RCC 7860 (cell line): ENCODE measurements around the gene SIGLEC7.
"Not testable (repeated sequence)": the region's sequence is repeated elsewhere in the genome, so short reads cannot be mapped to it uniquely, and the experiment has no call there.

ENCODE experiments used
- DNase-seq: peaks from one replicate; pipeline ENCODE4 v3.0.0-alpha.2; 2015; ENCODE audit warnings: low spot score
- FAIRE-seq: peaks from 2 replicates; lab custom pipeline; 2012; peaks lifted over from hg19 to GRCh38; lab: Jason Lieb, UNC

SIGLEC7 gene

DNA sequence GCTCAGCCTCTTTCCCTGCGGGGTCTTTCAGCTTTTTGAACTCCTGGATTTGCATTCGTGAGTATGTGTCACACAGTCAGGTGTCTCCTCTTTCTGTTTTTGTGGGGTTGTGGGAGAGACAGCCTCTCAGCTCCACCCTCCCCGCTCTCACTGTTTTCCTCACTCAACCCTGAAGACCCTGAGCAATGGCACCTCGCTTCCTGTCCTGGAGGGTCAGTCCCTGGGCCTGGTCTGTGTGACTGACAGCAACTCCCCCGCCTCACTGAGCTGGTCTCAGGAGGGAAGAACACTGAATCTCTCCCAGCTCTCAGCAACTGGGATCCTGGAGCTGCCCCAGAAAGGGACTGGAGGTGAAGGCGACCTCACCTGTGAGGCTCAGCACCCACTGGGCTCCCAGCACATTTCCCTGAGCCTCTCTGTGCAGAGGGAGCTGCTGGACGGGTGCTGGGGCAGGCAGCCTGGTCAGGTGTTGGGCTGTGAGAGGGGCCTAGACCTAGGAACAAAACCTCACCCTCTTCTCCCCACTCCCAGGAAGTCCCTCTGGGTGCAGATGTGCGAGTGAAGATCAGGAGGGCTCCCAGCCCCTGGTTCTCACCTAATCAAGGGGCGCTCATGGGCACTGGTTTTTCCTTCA lies 4.2 kb upstream of the SIGLEC7 start:
- FAIRE-seq = no peak

DNA sequence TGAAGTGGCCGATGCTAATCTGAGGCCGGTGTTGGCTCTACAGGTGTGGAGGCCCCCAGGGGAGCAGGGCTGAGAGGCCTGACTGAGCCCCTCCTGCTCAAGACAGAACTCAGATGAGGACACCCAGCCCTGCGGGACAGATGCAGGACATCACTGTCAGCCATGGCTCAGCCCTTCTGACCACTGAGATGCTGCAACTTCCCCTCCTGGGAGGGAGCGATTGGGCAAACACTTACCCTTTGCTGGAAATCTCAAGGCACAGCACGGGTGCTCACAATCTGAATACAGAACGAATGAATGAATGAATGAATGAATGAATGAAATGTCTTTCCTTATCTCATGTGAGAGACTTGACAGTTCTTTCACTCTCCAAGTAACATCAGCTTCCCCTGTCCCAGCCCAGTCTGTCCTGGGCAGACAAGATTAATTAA lies 3.5 kb upstream of the SIGLEC7 start:
- no peak for DNase-seq

More for the DNA sequence above, 4.2 kb upstream of the SIGLEC7 start:
- DNase-seq = no peak

DNA sequence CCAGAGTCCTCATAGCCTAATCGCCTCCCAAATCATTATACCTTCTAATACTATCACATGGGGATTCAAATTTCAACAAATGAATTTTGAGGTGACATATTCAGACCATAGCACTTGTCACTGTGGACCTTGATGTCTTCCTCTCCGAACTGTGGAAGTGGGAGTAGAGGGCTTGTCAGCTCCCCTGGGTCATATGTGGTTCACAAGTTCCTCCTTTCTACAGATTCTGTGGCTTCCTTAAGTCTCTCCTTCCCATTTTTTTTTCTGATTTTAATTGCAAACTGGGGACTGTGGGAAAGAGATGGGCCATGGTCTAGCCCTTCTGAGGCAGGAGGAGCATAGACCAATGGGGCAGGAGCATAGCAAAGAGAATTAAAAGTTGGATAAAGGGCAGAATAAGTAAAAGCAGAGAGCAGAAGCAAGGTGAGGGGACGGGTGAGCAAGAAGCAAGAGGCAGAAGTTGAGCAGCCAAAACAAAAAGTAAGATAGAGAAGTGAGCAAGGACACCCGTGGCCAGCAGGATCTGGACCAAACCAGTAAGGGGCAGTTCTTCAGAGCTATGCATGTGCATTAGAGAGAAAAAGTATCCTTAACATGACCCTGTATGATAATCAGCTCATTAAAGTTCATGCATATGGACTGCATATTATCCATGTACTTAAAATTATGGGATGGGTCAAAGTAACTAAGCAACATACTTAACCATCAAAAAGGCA lies 2.6 kb upstream of the SIGLEC7 start:
- no peak for FAIRE-seq
- no peak for DNase-seq

More for the DNA sequence above, 3.5 kb upstream of the SIGLEC7 start:
- no peak for FAIRE-seq

DNA sequence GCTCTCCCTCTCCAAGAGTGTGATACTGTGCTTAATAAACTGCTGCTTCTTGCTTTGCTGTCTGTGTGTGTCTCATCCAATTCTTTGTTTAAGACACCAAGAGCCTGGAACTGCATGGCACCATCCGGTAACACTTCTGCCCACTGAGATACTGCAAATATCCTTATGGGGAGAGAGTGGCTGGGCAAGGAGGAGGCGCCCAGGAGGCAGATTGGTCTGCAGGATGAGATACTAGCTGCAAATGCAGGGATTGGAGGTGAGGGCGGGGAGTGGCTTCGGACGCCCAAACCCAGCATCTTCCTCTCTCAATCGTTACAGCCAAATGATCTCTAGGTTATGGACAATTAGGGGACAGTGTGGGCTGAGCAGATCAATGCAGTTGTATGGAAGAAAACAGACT lies 1.7 kb upstream of the SIGLEC7 start:
- DNase-seq (no peak), FAIRE-seq (no peak)

DNA sequence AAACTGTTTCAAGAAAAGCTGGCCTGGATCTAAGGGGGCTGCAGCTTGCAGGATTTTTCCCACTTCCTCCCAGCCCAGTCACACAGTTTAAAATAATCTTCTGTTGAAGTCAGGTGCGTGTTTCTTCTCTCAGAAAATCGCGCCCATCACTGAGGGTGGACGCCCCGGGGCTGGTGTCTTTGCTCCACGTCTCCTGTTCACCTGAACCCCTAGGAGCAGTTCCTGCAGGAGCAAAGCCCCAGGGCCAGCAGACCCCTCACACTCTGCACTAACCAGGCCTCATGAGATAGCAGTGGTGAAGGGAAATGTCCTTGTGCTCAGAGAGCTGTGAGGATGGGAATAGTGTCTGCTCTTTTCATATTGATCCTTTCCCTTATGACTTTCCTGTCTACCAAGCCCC lies 920 bp upstream of the SIGLEC7 start:
- FAIRE-seq (no peak), DNase-seq (no peak)

DNA sequence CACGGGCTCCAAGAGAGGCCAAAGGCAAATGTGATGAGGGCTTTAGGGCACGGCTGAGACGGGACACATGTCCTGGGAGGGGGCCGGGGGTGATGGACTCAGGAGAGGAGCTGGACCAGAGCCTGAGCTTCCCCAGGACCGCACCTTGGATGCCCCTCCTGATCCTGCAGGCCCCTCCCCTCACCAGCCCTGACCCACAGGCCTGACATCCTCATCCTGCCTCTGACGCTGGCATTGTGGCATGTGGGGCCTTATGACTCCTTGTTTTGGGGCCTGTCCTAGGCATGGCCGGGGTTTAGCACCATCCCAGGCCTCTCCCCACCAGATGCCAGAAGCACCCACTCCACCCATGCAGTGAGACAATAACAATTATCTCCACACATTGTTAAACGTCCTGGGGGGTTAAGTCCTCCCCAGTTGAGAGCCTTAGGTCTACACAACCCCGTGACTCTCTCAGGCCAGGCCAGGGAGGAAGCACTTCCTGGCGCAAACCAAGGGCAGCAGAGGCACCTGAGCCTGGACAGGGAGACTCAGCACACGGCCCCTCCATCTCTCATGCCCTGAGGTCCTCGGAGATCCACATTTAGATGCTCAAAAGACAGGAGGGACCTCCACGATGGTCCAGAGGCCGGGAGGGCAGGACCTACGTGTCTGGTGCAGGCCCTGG lies 841 bp downstream of the SIGLEC7 start:
- not testable (repeated sequence) for DNase-seq, FAIRE-seq

DNA sequence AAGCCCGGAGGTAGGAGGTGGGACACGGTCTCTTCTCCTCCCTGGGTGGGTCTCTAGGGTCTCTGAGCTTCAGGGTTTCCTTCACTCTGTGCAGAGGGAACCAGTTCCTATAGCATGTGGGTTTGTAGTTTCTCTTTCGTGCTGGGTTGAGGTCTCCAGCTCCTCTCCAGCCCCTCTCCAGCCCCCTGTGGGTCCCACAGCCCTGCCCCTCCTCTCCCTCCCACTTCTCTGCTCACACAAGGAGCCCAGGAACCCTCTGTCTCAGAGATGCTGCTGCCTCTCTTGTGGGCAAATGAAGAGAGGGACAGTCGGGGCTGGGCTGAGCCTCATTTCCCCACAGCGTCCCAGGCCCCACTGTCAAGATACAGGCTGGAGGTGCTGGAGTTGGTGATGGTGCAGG lies 1.4 kb downstream of the SIGLEC7 start:
- no peak for FAIRE-seq
- DNase-seq = no peak

DNA sequence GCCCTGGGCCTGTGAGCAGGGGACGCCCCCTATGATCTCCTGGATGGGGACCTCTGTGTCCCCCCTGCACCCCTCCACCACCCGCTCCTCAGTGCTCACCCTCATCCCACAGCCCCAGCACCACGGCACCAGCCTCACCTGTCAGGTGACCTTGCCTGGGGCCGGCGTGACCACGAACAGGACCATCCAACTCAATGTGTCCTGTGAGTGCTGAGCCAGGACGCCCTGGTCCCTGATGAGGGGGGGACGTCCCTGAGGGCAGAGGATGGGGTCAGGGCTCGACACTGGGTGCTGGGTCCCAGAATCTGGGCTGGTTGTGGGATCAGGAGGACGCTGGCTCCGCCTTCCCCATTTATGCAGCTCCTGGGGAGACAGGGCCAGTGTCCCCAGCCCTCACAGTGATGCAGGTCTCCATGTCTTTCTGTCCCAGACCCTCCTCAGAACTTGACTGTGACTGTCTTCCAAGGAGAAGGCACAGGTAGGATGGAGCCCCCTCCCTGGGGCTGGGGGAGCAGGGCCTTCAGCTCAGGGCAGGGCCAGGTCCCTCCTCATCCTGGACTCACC lies 2.5 kb downstream of the SIGLEC7 start:
- DNase-seq = no peak

DNA sequence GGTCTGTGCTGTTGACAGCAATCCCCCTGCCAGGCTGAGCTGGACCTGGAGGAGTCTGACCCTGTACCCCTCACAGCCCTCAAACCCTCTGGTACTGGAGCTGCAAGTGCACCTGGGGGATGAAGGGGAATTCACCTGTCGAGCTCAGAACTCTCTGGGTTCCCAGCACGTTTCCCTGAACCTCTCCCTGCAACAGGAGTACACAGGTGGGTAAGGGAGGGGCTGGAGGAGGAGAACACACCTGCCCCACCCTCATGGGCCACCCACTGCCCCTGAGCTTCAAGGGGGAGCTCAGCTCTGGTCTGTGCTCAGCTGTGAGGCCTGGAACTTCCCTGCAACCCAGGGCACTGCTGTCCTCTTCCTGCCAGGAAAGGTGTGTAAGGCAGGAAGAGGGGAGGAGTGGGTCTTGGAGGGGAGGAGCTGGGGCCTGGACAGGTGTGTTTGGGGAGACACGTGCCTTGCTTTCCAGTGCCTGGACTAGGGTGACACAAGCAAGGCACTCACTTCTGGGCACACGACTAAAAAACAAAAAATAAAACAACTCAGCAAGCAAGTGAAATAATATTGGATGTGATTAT lies 3.9 kb downstream of the SIGLEC7 start:
- DNase-seq = no peak
- FAIRE-seq = no peak

More for the DNA sequence above, 2.5 kb downstream of the SIGLEC7 start:
- no peak for FAIRE-seq

DNA sequence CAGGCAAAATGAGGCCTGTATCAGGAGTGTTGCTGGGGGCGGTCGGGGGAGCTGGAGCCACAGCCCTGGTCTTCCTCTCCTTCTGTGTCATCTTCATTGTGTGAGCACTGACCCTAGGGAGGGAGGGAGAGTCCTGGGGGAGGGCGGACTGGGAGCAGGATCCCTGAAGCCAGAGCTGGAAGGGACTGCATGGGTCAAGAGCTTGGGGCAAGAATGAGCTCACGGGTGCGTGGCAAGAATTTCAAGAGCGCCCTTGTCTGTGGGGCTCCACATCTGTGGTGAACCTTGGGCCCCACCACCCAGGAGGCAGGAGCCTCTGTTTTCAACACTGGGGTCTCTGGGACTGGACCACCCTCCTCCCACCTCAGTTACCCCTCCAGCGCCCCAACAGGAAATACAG lies 4.7 kb downstream of the SIGLEC7 start:
- FAIRE-seq (no peak), DNase-seq (no peak)

DNA sequence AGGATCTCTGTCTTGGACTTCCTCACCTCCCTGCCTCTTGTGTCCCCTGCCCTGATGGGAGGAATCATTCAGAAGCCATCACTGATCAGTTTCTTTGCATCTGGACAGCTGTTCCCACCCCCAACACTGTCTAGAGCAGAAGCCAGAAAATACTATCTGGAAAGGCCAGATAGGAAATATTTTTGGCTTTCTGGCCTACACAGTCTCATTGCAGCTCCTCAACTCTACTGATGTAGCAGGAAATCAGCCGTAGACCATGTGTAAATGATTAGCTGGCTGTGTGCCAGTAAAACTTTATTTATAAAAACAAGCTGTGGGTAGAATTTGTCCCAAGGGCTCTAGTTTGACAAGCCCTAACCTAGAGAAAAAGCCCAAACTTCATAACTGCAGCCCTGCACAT lies 5.6 kb downstream of the SIGLEC7 start:
- no peak for FAIRE-seq
- DNase-seq = no peak

DNA sequence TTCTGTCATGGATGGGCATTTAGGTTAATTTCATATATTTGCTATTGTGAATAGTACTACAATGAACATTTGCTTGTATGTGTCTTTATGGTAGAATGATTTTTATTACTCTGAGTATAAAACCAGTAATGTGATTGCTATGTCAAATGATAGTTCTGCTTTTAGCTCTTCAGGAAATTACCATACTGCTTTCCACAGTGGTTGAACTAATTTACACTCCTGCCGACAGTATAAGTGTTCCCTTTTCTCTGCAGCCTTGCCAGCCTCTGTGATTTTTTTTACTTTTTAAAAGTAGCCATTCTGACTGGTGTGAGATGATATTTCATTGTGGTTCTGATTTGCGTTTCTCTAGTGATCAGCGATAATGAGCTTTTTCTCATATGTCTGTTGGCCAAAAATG lies 6.5 kb downstream of the SIGLEC7 start:
- no peak for DNase-seq

DNA sequence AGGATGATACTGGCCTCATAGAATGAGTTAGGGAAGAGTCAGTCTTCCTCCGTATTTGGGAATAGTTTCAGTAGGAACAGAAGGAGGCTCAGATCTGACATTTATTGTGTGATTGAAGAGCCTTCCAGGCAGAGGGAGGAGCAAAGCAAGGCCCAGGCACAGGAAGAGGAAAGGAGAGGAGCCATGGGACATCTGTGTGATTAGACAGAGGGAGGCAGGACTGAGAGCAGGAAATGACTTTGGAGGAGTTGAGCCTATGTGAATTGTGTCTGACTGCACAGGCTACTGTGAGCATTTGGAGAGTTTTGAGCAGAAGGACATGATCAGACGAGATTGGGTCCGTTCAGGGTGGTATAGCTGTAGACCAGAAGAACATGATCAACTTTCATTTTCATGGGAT lies 8.5 kb downstream of the SIGLEC7 start:
- FAIRE-seq (no peak), DNase-seq (no peak)

More for the DNA sequence above, 6.5 kb downstream of the SIGLEC7 start:
- FAIRE-seq = no peak

DNA sequence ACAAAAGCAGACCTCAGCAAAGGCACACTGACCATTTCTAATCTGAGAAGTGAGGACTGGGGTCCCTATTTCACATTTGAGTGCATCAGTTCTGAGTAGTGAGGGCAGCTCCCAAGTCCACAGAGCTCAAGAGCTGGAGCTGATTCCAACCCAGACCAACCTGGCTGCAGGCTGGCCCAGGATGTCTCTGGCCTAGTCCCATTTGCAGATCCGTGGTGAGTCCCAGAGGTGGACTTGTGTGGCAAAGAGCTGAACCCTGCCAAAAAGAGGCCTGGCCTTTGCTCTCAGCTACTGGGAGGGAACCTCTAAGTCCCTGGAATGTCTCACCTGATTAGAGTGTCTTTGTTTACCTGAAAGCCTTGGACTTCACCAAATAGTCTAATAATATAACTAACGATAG lies 14.6 kb downstream of the SIGLEC7 start:
- no peak for DNase-seq
- no peak for FAIRE-seq

DNA sequence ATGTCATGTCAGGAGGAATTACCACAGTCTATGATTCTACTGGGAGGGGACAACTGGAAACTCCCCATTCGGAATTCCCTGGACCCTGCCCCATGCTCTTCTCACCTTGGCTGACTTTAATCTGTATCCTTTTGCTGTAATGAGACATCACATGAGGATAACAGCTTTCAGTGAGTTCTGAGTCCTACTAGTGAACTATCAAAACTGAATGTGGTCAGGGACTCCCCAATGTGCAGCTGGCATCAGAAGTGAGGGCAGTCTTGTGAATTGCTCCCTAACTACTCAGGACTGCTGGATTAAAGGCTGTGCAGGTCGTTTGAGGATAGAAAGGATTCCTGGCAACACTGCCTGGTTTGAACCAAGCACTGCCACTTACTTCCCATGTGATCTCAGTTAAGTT lies 15.2 kb downstream of the SIGLEC7 start:
- FAIRE-seq (no peak), DNase-seq (no peak)

DNA sequence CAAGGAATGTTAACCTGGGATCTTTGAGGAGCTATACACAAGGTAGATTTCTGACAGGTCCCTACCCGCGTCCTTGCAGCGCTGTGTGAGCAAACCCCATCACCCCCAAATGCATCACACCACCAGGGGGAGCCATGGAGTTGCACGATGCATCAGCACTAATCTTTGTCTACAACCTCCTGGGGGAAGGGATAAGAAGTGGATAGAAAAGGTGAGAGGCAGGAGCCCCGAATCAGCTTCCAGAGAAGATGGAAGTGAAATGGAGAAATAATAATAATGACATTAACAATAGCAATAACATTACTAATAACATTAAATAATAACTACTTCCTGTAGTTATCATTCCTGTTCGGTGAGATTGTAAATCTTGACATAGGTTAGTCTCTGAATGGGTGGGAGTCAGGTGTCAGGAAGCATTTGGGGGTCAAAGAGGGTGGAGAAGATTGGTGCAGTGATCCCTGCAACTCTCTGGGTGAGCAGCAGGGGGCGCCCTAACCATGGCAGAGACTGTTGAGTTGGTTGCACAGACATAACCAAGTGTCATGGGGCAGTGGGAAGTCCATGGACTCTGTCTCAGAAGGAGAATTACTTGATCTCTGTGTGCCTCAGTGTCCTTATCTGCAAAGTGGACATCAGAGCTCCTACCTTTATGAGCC lies 16.5 kb downstream of the SIGLEC7 start:
- DNase-seq (peak; percentile 5), FAIRE-seq (no peak)

DNA sequence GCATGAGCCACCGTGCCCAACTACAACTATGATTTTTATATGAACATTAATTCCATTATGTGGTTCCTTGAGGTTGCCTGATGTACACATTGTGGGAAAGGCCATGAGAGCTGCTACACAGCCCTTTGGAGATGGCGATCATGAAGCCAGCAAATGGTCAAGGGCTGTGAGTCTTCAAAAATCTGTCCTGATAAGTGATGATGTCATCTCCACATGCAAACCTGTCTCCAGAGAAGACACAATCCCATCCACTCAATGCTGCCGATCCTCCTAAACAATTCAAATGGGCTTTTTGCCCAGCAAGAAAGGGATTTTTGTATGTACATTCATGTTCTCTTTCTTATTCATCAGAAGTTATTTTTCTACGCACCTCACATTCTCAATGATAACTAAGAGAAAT lies 17.6 kb downstream of the SIGLEC7 start:
- FAIRE-seq = no peak
- no peak for DNase-seq

DNA sequence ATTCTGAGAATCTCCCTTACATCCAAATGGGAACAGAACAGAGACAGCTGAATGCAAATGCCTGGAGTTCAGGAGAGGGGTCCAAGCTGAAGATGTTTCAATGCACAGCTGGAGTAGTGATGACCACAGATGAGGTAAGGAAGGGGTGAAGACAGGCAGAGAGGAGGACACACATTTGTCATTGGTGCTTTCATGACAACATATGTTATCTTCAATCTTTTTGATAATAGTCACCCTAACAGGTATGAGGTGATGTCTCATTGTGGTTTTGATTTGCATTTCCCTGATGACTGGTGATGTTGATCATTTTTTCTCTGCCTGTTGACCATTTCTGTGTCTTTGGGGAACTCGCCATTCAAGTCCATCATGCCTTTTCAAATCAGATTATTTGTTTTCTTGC lies 19.2 kb downstream of the SIGLEC7 start:
- DNase-seq (no peak), FAIRE-seq (no peak)

DNA sequence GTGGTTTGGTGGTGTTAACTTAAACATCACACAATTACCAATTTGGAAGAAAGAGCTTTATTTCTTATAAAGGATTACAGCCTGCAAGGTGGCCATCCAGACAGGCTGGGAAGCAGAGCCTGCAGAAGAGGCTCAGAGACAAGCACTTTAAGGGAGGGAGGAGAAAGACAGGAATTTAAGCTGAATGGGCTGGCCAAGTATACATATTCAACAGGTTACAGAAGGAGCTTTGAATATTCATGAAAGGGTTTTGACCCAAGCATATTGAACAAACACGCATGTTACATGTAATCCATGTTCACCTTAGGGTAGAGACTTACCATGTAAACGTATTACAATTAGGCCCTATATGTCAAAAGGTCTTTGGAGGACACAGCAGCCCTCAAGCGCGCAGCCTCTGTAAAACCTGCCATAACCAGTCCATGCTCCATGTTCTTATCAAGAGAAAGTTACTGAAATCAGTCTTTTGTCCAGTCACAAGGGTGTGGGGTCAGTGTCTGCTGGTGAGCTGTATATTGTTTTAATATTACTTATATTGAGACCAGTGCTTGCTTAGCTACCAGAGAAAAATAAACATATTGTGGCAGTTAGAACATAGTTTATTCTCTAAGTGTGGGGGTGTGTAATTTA lies 19.9 kb downstream of the SIGLEC7 start:
- FAIRE-seq (no peak), DNase-seq (no peak)

DNA sequence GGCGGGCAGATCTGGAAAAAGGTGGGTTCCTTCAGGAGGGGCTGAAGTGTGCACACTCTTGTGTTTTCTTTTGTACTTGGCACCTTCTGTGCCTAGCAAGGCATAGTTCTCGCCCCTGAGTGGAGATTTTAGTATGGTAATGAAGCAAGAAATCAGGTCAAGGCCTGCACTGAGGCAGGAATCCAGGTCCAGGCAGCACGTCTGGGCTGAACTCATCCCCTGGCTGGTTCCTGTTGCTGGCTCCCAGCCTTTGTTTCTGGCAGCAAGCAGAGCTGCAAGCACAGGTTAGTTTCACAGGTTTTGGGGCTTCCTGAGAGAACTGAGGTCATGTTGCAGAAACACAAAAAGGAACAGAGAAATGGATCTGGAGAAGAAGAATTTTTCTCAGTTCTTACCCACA lies 21.2 kb downstream of the SIGLEC7 start:
- FAIRE-seq = no peak
- no peak for DNase-seq
